Spinal cord (tissue), 10 donors: Measurements from ENCODE around the gene PARVA. TPM values are rescaled to one million over a fixed set of nuclear protein-coding genes. Genes with fewer than 3 reads are reported as not detected.

Source experiments
- DNase-seq, 6 donors: peaks; one replicate each; pipeline versions ENCODE4 v3.0.0 to v3.0.0-alpha.2; 2013 to 2015; ENCODE audit warnings: low spot score in 6 of 6, low read depth in 4 of 6
- H3K27ac ChIP-seq: one replicate; pipeline ENCODE4 v1.5.1; 2013; ENCODE audit warnings: low read depth, low read length, control low read depth
- H3K27me3 ChIP-seq: one replicate; pipeline ENCODE4 v1.6.1; 2013; ENCODE audit warnings: low read length; ENCODE audit not compliant: control insufficient read depth, insufficient read depth
- H3K36me3 ChIP-seq: one replicate; pipeline ENCODE4 v1.6.1; 2013; ENCODE audit warnings: low read length; ENCODE audit not compliant: control insufficient read depth, insufficient read depth
- H3K4me1 ChIP-seq: one replicate; pipeline ENCODE4 v1.6.1; 2013; ENCODE audit warnings: low read length; ENCODE audit not compliant: control insufficient read depth, insufficient read depth
- H3K4me3 ChIP-seq: one replicate; pipeline ENCODE4 v1.5.1; 2013; ENCODE audit warnings: low read depth, low read length, control low read depth
- H3K9me3 ChIP-seq: one replicate; pipeline ENCODE4 v1.6.1; 2013; ENCODE audit warnings: low read length; ENCODE audit not compliant: control insufficient read depth, insufficient read depth
- WGBS: methylation state at CpG from one replicate; pipeline ENCODE4 v1.1.5; 2013; ENCODE audit warnings: missing lambda C conversion rate; ENCODE audit not compliant: insufficient coverage; 5-methylcytosine and 5-hydroxymethylcytosine counted together
- polyA plus RNA-seq, 2 donors: library from polyadenylated mRNA; unstranded; fragments of 120-200 nt; gene quantifications; one replicate each; pipeline ENCODE4 v1.2.1, GENCODE V29; 2013; ENCODE audit not compliant: insufficient read length in 2 of 2
- total RNA-seq, 2 donors: library from RNA; depleted of rRNA in 1 of 2; stranded (reverse); fragments of 120-200 nt in 1 of 2; fragments of >200 nt in 1 of 2; gene quantifications; one replicate each; pipeline versions ENCODE4 v1.2.3 to v1.2.4, GENCODE V29; 2013 to 2014
- donor health status: healthy.

Gene PARVA
- total and polyA plus RNA-seq, 4 donors: 19.1 to 36.3 (median 33.3) TPM

DNA sequence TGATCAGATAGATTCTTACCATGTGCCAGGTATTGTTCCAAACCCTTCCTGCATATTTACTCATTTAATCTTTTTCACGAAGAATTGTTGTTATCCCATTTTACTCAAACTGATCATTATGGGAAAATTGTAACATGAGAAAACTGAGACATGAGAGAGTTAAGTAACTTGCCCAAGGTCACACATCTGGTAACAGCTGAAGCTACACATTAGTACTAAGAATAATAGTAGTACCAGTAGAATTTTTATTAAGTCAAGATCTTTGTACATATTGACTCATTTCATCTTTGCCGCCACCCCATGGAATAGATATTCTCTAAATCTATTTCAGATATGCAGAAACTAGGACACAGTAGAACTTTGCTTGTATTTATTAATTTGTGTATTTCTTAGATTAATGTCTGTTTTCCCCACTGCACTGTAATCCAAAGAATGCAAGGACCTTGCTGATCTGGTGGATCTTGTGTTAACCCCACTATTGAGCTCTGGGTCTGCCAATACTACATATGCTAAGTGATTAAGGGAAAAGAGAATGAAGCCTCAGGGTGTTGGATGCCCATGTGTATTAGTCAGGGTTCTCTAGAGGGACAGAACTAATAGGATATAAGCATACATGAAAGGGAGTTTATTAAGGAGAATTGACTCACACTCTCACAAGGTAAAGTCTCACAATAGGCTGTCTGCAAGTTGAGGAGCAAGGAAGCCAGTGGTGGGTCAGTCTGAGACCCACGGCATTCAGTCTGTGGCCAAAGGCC lies 72.8 kb downstream of the PARVA start:
- Histone ChIP-seq H3K4me1 (no peaks in the 10 kb centered on the region), H3K4me3 (no peak overlapping the region), H3K27ac (no peak overlapping the region), H3K27me3 (no peaks in the 10 kb centered on the region), H3K9me3 (no peaks in the 10 kb centered on the region), H3K36me3 (no peaks in the 10 kb centered on the region)
- DNase-seq: no peak
- WGBS: 100% methylated on average over 1 of the region's 3 CpGs

GRCh38 chr11:12451179-12451814 lies 73.9 kb downstream of the PARVA start:
- Histone ChIP-seq H3K27me3 (no peaks in the 10 kb centered on the region), H3K4me3 (no peak overlapping the region), H3K4me1 (no peaks in the 10 kb centered on the region), H3K36me3 (no peaks in the 10 kb centered on the region), H3K9me3 (no peaks in the 10 kb centered on the region), H3K27ac (no peak overlapping the region)
- WGBS: 100% methylated on average over 1 of the region's 2 CpGs
- DNase-seq: no peak

- no peaks in the 10 kb centered on the region for H3K36me3 ChIP-seq
- no peak for DNase-seq
- H3K4me1 ChIP-seq: peaks cover 11% of the 10 kb centered on the region
Observed at GRCh38 chr11:12453243-12453642, 75.9 kb downstream of the PARVA start.

DNA sequence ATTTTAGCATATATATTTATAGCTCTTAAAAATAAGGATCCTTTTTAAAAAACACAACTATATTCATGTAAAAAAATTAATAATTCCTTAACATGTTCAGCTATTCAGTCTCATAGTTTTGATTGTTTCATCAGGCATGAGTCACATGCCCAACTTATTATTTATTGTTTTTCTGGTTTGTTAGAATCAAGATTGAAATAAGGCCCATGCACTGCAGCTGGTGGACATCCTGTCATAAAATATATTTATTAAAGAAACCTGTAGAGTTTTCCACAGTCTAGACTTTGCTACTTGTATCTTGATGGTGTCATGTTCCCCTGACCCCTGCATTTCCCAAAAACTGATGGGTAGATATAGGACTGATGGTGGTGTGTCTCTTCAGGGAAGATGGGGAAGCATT lies 77.4 kb downstream of the PARVA start:
- peaks cover 15% of the 10 kb centered on the region for H3K4me1 ChIP-seq

More at GRCh38 chr11:12453243-12453642, 75.9 kb downstream of the PARVA start:
- Histone ChIP-seq H3K9me3 (no peaks in the 10 kb centered on the region), H3K27me3 (no peaks in the 10 kb centered on the region), H3K27ac (no peak overlapping the region), H3K4me3 (no peak overlapping the region)
- WGBS: no CpG with 5 or more reads among the region's 2 CpGs

GRCh38 chr11:12455938-12456337 lies 78.6 kb downstream of the PARVA start:
- DNase-seq: no peak
- no CpG with 5 or more reads among the region's 4 CpGs for WGBS
- Histone ChIP-seq H3K27me3 (no peaks in the 10 kb centered on the region), H3K27ac (no peak overlapping the region), H3K4me3 (no peak overlapping the region), H3K36me3 (no peaks in the 10 kb centered on the region), H3K4me1 (peaks cover 17% of the 10 kb centered on the region), H3K9me3 (no peaks in the 10 kb centered on the region)

More for the DNA sequence above, 77.4 kb downstream of the PARVA start:
- no peak overlapping the region for H3K4me3 ChIP-seq
- no peaks in the 10 kb centered on the region for H3K9me3 ChIP-seq
- H3K27me3 ChIP-seq: no peaks in the 10 kb centered on the region
- DNase-seq: no peak
- no peaks in the 10 kb centered on the region for H3K36me3 ChIP-seq
- H3K27ac ChIP-seq: no peak overlapping the region

GRCh38 chr11:12456651-12457579 lies 79.5 kb downstream of the PARVA start:
- WGBS: no CpG with 5 or more reads among the region's 5 CpGs
- peak in 1 of 6 donors; percentile 68 for DNase-seq

DNA sequence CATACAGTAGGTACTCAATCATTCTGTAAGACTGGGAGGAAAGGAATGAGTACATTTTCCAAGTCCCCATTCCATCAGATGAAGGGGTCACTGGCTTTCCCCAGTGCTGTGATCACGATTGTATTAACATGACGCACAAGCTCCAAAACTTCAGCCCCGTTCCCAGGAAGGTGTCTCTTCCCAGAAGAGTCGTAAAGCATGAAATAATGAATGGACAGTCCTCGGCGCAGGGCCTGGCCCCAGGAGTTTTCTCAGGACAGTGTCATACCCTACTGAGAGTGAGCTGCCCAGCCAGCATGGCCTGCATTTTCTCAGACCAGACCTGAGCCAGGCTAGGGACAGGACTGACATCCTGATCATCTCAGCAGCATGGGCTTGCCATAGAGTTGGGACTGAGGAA lies 80.7 kb downstream of the PARVA start:
- Histone ChIP-seq H3K36me3 (no peaks in the 10 kb centered on the region), H3K4me3 (no peak overlapping the region), H3K27ac (no peak overlapping the region), H3K27me3 (no peaks in the 10 kb centered on the region), H3K4me1 (peaks cover 20% of the 10 kb centered on the region), H3K9me3 (no peaks in the 10 kb centered on the region)
- WGBS: 78% methylated on average over 6 of the region's 6 CpGs
- no peak for DNase-seq

More at GRCh38 chr11:12456651-12457579, 79.5 kb downstream of the PARVA start:
- Histone ChIP-seq H3K4me3 (no peak overlapping the region), H3K36me3 (no peaks in the 10 kb centered on the region), H3K27ac (no peak overlapping the region), H3K9me3 (no peaks in the 10 kb centered on the region), H3K4me1 (peaks cover 20% of the 10 kb centered on the region), H3K27me3 (no peaks in the 10 kb centered on the region)

GRCh38 chr11:12459374-12459773 lies 82.0 kb downstream of the PARVA start:
- no CpG with 5 or more reads among the region's 5 CpGs for WGBS
- Histone ChIP-seq H3K27ac (no peak overlapping the region), H3K4me3 (no peak overlapping the region), H3K4me1 (peaks cover 20% of the 10 kb centered on the region), H3K36me3 (no peaks in the 10 kb centered on the region), H3K27me3 (no peaks in the 10 kb centered on the region), H3K9me3 (no peaks in the 10 kb centered on the region)
- no peak for DNase-seq

DNA sequence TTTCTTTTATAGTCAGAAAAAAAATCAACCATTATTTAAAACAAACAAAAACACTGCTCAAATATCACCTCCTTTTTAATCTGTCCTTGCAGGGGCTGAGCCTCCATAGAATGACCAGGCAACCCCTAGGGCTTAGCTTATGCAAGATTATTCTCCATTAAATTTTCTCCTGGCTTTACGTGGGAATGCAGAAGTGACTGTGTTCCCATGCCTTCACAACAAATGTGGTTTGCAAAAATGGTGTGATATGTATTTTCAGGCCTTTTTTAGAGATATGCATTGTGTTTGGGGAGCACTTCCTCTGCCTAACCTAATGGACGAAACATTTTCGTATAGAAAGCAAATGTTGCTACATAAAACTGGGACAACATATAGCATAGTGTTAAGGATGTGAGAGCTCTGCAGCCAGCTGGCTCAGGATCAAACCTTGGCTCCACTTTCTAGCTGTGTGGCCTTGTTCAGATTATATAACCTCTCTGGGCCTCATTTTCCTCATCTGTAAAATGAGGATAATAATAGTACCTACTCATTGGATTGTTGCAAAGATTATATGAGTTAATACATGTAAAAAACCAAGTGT lies 82.6 kb downstream of the PARVA start:
- Histone ChIP-seq H3K27ac (no peak overlapping the region), H3K9me3 (no peaks in the 10 kb centered on the region), H3K27me3 (no peaks in the 10 kb centered on the region), H3K36me3 (no peaks in the 10 kb centered on the region), H3K4me3 (no peak overlapping the region), H3K4me1 (peaks cover 20% of the 10 kb centered on the region)
- 67% methylated on average over 1 of the region's 3 CpGs for WGBS
- DNase-seq: no peak
